ENCODE results near the gene TUBGCP6. TPM values are rescaled to one million over a fixed set of nuclear protein-coding genes. Genes with fewer than 3 reads are reported as not detected.

TUBGCP6 gene
- total RNA-seq, 1 experiment from 2014 or later = 38.6 TPM

DNA sequence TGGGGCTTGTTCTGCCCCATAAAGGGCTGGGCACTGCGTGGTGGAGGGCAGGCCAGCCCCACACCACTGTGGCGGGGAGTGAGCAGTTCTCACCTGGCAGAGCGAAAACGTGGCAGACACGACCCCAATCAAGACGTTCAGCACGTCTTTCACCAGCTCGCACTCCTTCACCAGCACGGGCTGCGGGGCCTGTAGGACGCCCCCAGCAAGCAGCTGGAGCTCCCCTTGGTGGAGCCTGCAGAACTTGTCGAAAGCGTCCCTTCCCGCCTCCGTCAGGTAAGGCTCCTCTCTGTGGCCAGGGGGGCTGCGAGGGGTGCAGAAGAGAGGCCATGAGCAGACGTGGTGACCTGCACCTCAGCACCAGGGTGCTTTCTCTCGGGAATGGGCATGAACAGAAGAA, 11.6 kb downstream of the TUBGCP6 start:
- ChIA-PET POLR2A (no interaction called here), RAD21 (ENCODE audit: low non-redundant PET in 1 of 2, low total read pairs in 2 of 2, uncharacterized antibody in 2 of 2, unreplicated experiment in 2 of 2) (no interaction called here), CTCF (no interaction called here)
- H3K4me2 ChIP-seq (ENCODE audit: low read length) = no peak overlapping the region
- TF ChIP-seq YY1 (IDR thresholded peaks at IDR 0.05; ENCODE audit: extremely low read depth, insufficient replicate concordance, low read depth, low read length) (no peak), SIN3A (IDR thresholded peaks at IDR 0.05; ENCODE audit: low read depth) (no peak), JUND (IDR thresholded peaks at IDR 0.05) (no peak), FOSL1 (IDR thresholded peaks at IDR 0.05; ENCODE audit: low read depth) (no peak), RAD21 (IDR thresholded peaks at IDR 0.05; ENCODE audit: low read depth) (no peak), ELF1 (IDR thresholded peaks at IDR 0.05; ENCODE audit: borderline replicate concordance, low read depth) (no peak), ZFX (IDR thresholded peaks at IDR 0.05) (no peak), EGR1 (IDR thresholded peaks at IDR 0.05; ENCODE audit: low read depth) (no peak), POLR2A (IDR thresholded peaks at IDR 0.05; ENCODE audit: borderline replicate concordance, extremely low read depth, insufficient read depth, insufficient read length) (no peak), POLR2AphosphoS5 (IDR thresholded peaks at IDR 0.05; ENCODE audit: low read depth, low read length) (no peak), CBX3 (IDR thresholded peaks at IDR 0.05; ENCODE audit: low read depth) (no peak), TCF7L2 (IDR thresholded peaks at IDR 0.05; ENCODE audit: borderline replicate concordance, extremely low read depth, insufficient read depth, insufficient read length) (no peak), EZH2phosphoT487 (IDR thresholded peaks at IDR 0.05; ENCODE audit: borderline replicate concordance) (no peak), CEBPB (IDR thresholded peaks at IDR 0.05; ENCODE audit: low read depth) (no peak), SP1 (IDR thresholded peaks at IDR 0.05; ENCODE audit: low read depth) (no peak)
- TF ChIP-seq, protein P1, sequence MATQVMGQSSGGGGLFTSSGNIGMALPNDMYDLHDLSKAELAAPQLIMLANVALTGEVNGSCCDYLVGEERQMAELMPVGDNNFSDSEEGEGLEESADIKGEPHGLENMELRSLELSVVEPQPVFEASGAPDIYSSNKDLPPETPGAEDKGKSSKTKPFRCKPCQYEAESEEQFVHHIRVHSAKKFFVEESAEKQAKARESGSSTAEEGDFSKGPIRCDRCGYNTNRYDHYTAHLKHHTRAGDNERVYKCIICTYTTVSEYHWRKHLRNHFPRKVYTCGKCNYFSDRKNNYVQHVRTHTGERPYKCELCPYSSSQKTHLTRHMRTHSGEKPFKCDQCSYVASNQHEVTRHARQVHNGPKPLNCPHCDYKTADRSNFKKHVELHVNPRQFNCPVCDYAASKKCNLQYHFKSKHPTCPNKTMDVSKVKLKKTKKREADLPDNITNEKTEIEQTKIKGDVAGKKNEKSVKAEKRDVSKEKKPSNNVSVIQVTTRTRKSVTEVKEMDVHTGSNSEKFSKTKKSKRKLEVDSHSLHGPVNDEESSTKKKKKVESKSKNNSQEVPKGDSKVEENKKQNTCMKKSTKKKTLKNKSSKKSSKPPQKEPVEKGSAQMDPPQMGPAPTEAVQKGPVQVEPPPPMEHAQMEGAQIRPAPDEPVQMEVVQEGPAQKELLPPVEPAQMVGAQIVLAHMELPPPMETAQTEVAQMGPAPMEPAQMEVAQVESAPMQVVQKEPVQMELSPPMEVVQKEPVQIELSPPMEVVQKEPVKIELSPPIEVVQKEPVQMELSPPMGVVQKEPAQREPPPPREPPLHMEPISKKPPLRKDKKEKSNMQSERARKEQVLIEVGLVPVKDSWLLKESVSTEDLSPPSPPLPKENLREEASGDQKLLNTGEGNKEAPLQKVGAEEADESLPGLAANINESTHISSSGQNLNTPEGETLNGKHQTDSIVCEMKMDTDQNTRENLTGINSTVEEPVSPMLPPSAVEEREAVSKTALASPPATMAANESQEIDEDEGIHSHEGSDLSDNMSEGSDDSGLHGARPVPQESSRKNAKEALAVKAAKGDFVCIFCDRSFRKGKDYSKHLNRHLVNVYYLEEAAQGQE (IDR thresholded peaks at IDR 0.05; ENCODE audit: low read depth) = no peak
- TF ChIP-seq, protein P2, sequence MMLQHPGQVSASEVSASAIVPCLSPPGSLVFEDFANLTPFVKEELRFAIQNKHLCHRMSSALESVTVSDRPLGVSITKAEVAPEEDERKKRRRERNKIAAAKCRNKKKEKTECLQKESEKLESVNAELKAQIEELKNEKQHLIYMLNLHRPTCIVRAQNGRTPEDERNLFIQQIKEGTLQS (IDR thresholded peaks at IDR 0.05) = no peak
- TF ChIP-seq, protein P3, sequence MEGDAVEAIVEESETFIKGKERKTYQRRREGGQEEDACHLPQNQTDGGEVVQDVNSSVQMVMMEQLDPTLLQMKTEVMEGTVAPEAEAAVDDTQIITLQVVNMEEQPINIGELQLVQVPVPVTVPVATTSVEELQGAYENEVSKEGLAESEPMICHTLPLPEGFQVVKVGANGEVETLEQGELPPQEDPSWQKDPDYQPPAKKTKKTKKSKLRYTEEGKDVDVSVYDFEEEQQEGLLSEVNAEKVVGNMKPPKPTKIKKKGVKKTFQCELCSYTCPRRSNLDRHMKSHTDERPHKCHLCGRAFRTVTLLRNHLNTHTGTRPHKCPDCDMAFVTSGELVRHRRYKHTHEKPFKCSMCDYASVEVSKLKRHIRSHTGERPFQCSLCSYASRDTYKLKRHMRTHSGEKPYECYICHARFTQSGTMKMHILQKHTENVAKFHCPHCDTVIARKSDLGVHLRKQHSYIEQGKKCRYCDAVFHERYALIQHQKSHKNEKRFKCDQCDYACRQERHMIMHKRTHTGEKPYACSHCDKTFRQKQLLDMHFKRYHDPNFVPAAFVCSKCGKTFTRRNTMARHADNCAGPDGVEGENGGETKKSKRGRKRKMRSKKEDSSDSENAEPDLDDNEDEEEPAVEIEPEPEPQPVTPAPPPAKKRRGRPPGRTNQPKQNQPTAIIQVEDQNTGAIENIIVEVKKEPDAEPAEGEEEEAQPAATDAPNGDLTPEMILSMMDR (IDR thresholded peaks at IDR 0.05 in 2 of 3, conservative IDR thresholded peaks at IDR 0.05 in 1 of 3; ENCODE audit: borderline replicate concordance in 1 of 3, insufficient read depth in 1 of 3, low read depth in 2 of 3, low read length in 2 of 3) = no peak
- TF ChIP-seq, protein P4, sequence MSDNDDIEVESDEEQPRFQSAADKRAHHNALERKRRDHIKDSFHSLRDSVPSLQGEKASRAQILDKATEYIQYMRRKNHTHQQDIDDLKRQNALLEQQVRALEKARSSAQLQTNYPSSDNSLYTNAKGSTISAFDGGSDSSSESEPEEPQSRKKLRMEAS (IDR thresholded peaks at IDR 0.05) = no peak
- TF ChIP-seq, protein P5, sequence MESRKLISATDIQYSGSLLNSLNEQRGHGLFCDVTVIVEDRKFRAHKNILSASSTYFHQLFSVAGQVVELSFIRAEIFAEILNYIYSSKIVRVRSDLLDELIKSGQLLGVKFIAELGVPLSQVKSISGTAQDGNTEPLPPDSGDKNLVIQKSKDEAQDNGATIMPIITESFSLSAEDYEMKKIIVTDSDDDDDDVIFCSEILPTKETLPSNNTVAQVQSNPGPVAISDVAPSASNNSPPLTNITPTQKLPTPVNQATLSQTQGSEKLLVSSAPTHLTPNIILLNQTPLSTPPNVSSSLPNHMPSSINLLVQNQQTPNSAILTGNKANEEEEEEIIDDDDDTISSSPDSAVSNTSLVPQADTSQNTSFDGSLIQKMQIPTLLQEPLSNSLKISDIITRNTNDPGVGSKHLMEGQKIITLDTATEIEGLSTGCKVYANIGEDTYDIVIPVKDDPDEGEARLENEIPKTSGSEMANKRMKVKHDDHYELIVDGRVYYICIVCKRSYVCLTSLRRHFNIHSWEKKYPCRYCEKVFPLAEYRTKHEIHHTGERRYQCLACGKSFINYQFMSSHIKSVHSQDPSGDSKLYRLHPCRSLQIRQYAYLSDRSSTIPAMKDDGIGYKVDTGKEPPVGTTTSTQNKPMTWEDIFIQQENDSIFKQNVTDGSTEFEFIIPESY (IDR thresholded peaks at IDR 0.05; ENCODE audit: extremely low read depth, insufficient replicate concordance, low read length) = no peak
- no peaks in the 10 kb centered on the region for H3K9me2 ChIP-seq (ENCODE audit: insufficient read depth)
- intact Hi-C loops (cut with micrococcal nuclease) = no loop called here
- no TSS peak for BruUV-seq (replicated peaks)
- no peak for DNase-seq (ENCODE audit: low read depth, low spot score)
- no peak overlapping the region for H3K9ac ChIP-seq (ENCODE audit: low read length)
- no peaks in the 10 kb centered on the region for H3K27me3 ChIP-seq (ENCODE audit: insufficient read depth, low read length)
- H3K27ac ChIP-seq (ENCODE audit: low read depth, low read length) = no peak overlapping the region
- H3K4me1 ChIP-seq (ENCODE audit: control insufficient read depth in 1 of 2, insufficient read depth in 2 of 2, low read length in 2 of 2) = no peaks in the 10 kb centered on the region
- no peak overlapping the region for H2AFZ ChIP-seq (ENCODE audit: low read depth, low read length, poor library complexity, severe bottlenecking)
- H4K20me1 ChIP-seq (ENCODE audit: insufficient read depth) = no peaks in the 10 kb centered on the region
- peaks cover 63% of the 10 kb centered on the region for H3K79me2 ChIP-seq (ENCODE audit: insufficient read depth, low read length)
- H3K9me3 ChIP-seq (ENCODE audit: control insufficient read depth in 1 of 2, insufficient read depth in 1 of 2, low read depth in 1 of 2, low read length in 2 of 2) = peaks cover 0 to 4% of the 10 kb centered on the region in 2 experiments; a peak in 1 of 4 replicates
- H3K36me3 ChIP-seq (ENCODE audit: control insufficient read depth in 1 of 2, insufficient read depth in 2 of 2, low read length in 2 of 2) = peaks cover 0 to 8% of the 10 kb centered on the region in 2 experiments; a peak in 1 of 4 replicates
- no peak for ATAC-seq
- no peak overlapping the region for H3K4me3 ChIP-seq (replicated peaks in 1 of 2; ENCODE audit: low read depth in 1 of 2, low read length in 2 of 2)

All from HCT116 (cell line).